HEK293 (cell line): ENCODE results near the gene COASY.

Source experiments
- FEZF1 ChIP-seq: fragments of 450-650 bp; formaldehyde crosslinking; IDR thresholded peaks from 2 replicates; pipeline ENCODE4 v1.5.1; 2016; ENCODE audit warnings: missing biosample characterization, missing genetic modification characterization
- GLI2 ChIP-seq: fragments of 450-650 bp; formaldehyde crosslinking; IDR thresholded peaks from 2 replicates; pipeline ENCODE4; 2017; ENCODE audit warnings: missing biosample characterization, missing genetic modification characterization, low read depth, borderline replicate concordance
- HOXC10 ChIP-seq: sonication (generic); formaldehyde crosslinking; IDR thresholded peaks from 2 replicates; pipeline ENCODE4 v1.8.1; 2023; ENCODE audit warnings: mild to moderate bottlenecking, missing genetic modification reagents
- KLF9 ChIP-seq: fragments of 450-650 bp; formaldehyde crosslinking; IDR thresholded peaks from 2 replicates; pipeline ENCODE4 v1.5.1; 2016; ENCODE audit warnings: missing biosample characterization, missing genetic modification characterization, low read depth
- RBAK ChIP-seq: fragments of 450-650 bp; formaldehyde crosslinking; IDR thresholded peaks from 2 replicates; pipeline ENCODE4 v1.5.1; 2016; ENCODE audit warnings: missing biosample characterization, missing genetic modification characterization
- SALL2 ChIP-seq: fragments of 450-650 bp; formaldehyde crosslinking; IDR thresholded peaks from 2 replicates; pipeline ENCODE4 v1.5.0; 2017; ENCODE audit warnings: missing biosample characterization, mild to moderate bottlenecking, missing genetic modification characterization, borderline replicate concordance
- SETDB1 ChIP-seq: IDR thresholded peaks from one replicate; pipeline ENCODE4 v1.6.1; 2017; ENCODE audit warnings: mild to moderate bottlenecking, low read length, moderate library complexity, mixed read lengths; ENCODE audit not compliant: insufficient read length
- SP7 ChIP-seq: fragments of 450-650 bp; formaldehyde crosslinking; IDR thresholded peaks from 2 replicates; pipeline ENCODE4 v1.5.1; 2016; ENCODE audit warnings: missing biosample characterization, missing genetic modification characterization
- TRIM28 ChIP-seq: IDR thresholded peaks from 2 replicates; pipeline ENCODE4 v1.6.1; 2011; ENCODE audit warnings: low read length, control low read depth, borderline replicate concordance
- YY2 ChIP-seq: fragments of 450-650 bp; formaldehyde crosslinking; IDR thresholded peaks from 2 replicates; pipeline ENCODE4 v1.5.1; 2016; ENCODE audit warnings: missing biosample characterization, missing genetic modification characterization
- ZBTB8A ChIP-seq: fragments of 450-650 bp; formaldehyde crosslinking; IDR thresholded peaks from 2 replicates; pipeline ENCODE4 v1.5.1; 2016; ENCODE audit warnings: missing biosample characterization, missing genetic modification characterization
- ZFP69B ChIP-seq: fragments of 450-650 bp; formaldehyde crosslinking; IDR thresholded peaks from 2 replicates; pipeline ENCODE4 v1.5.1; 2016; ENCODE audit warnings: missing biosample characterization, missing genetic modification characterization
- ZNF132 ChIP-seq: fragments of 450-650 bp; formaldehyde crosslinking; IDR thresholded peaks from 2 replicates; pipeline ENCODE4 v1.5.1; 2017; ENCODE audit warnings: missing biosample characterization, missing genetic modification characterization, borderline replicate concordance
- ZNF211 ChIP-seq: fragments of 450-650 bp; formaldehyde crosslinking; IDR thresholded peaks from 2 replicates; pipeline ENCODE4 v1.5.1; 2016; ENCODE audit warnings: low read depth, missing biosample characterization, missing genetic modification characterization
- ZNF37A ChIP-seq: fragments of 450-650 bp; IDR thresholded peaks from 2 replicates; pipeline ENCODE4 v1.5.1; 2018; ENCODE audit warnings: missing biosample characterization, missing genetic modification characterization
- ZNF416 ChIP-seq: fragments of 450-650 bp; formaldehyde crosslinking; IDR thresholded peaks from 2 replicates; pipeline ENCODE4 v1.5.1; 2016; ENCODE audit warnings: missing biosample characterization, missing genetic modification characterization
- ZNF423 ChIP-seq: fragments of 450-650 bp; formaldehyde crosslinking; IDR thresholded peaks from 2 replicates; pipeline ENCODE4 v1.5.1; 2016; ENCODE audit warnings: missing biosample characterization, missing genetic modification characterization
- ZNF549 ChIP-seq: fragments of 450-650 bp; IDR thresholded peaks from 2 replicates; pipeline ENCODE4 v1.5.1; 2018; ENCODE audit warnings: missing biosample characterization, missing genetic modification characterization, mild to moderate bottlenecking, inconsistent platforms, moderate library complexity
- ZNF610 ChIP-seq: fragments of 450-650 bp; formaldehyde crosslinking; IDR thresholded peaks from 2 replicates; pipeline ENCODE4 v1.5.1; 2016; ENCODE audit warnings: missing biosample characterization, missing genetic modification characterization, borderline replicate concordance
- ZNF621 ChIP-seq: fragments of 450-650 bp; formaldehyde crosslinking; IDR thresholded peaks from 2 replicates; pipeline ENCODE4 v1.5.1; 2017; ENCODE audit warnings: missing biosample characterization, missing genetic modification characterization
- ZNF626 ChIP-seq: fragments of 450-650 bp; sonication (Bioruptor Pico); formaldehyde crosslinking; IDR thresholded peaks from 2 replicates; pipeline ENCODE4 v1.5.1; 2018; ENCODE audit warnings: missing biosample characterization, missing genetic modification characterization, inconsistent platforms
- ZNF660 ChIP-seq: fragments of 450-650 bp; IDR thresholded peaks from 2 replicates; pipeline ENCODE4 v1.5.1; 2018; ENCODE audit warnings: missing biosample characterization, mild to moderate bottlenecking, missing genetic modification characterization
- ZNF664 ChIP-seq: fragments of 450-650 bp; formaldehyde crosslinking; IDR thresholded peaks from 2 replicates; pipeline ENCODE4 v1.5.1; 2016; ENCODE audit warnings: missing biosample characterization, missing genetic modification characterization
- ZNF670 ChIP-seq: fragments of 450-650 bp; formaldehyde crosslinking; IDR thresholded peaks from 2 replicates; pipeline ENCODE4 v1.5.1; 2016; ENCODE audit warnings: missing biosample characterization, missing genetic modification characterization, low read depth
- ZNF747 ChIP-seq: fragments of 450-650 bp; formaldehyde crosslinking; IDR thresholded peaks from 2 replicates; pipeline ENCODE4 v1.5.1; 2016; ENCODE audit warnings: missing biosample characterization, missing genetic modification characterization
- ZNF830 ChIP-seq: fragments of 450-650 bp; IDR thresholded peaks from 2 replicates; pipeline ENCODE4 v1.5.0; 2018; ENCODE audit warnings: missing biosample characterization, missing genetic modification characterization, low read depth, mild to moderate bottlenecking, moderate library complexity
- ZNF843 ChIP-seq: fragments of 450-650 bp; formaldehyde crosslinking; IDR thresholded peaks from 2 replicates; pipeline ENCODE4 v1.5.1; 2016; ENCODE audit warnings: missing biosample characterization, missing genetic modification characterization
- ZSCAN30 ChIP-seq: fragments of 450-650 bp; IDR thresholded peaks from 2 replicates; pipeline ENCODE4 v1.5.1; 2018; ENCODE audit warnings: missing biosample characterization, mild to moderate bottlenecking, missing genetic modification characterization, moderate library complexity
- ZXDB ChIP-seq: fragments of 450-650 bp; formaldehyde crosslinking; IDR thresholded peaks from 2 replicates; pipeline ENCODE4 v1.5.1; 2016; ENCODE audit warnings: missing biosample characterization, missing genetic modification characterization
- TF ChIP-seq, protein P1 (sequence below): fragments of 450-650 bp; formaldehyde crosslinking; IDR thresholded peaks from 2 replicates; pipeline ENCODE4 v1.5.1; 2016; ENCODE audit warnings: missing biosample characterization, missing genetic modification characterization
- TF ChIP-seq, protein P2 (sequence below): fragments of 450-650 bp; formaldehyde crosslinking; IDR thresholded peaks from 2 replicates; pipeline ENCODE4 v1.5.1; 2016; ENCODE audit warnings: missing biosample characterization, missing genetic modification characterization
- TF ChIP-seq, protein P3 (sequence below): fragments of 450-650 bp; formaldehyde crosslinking; IDR thresholded peaks from 2 replicates; pipeline ENCODE4 v1.5.1; 2017; ENCODE audit warnings: missing biosample characterization, missing genetic modification characterization
- TF ChIP-seq, protein P4 (sequence below): fragments of 450-650 bp; formaldehyde crosslinking; IDR thresholded peaks from 2 replicates; pipeline ENCODE4 v1.5.1; 2016; ENCODE audit warnings: missing biosample characterization, missing genetic modification characterization

COASY gene

DNA sequence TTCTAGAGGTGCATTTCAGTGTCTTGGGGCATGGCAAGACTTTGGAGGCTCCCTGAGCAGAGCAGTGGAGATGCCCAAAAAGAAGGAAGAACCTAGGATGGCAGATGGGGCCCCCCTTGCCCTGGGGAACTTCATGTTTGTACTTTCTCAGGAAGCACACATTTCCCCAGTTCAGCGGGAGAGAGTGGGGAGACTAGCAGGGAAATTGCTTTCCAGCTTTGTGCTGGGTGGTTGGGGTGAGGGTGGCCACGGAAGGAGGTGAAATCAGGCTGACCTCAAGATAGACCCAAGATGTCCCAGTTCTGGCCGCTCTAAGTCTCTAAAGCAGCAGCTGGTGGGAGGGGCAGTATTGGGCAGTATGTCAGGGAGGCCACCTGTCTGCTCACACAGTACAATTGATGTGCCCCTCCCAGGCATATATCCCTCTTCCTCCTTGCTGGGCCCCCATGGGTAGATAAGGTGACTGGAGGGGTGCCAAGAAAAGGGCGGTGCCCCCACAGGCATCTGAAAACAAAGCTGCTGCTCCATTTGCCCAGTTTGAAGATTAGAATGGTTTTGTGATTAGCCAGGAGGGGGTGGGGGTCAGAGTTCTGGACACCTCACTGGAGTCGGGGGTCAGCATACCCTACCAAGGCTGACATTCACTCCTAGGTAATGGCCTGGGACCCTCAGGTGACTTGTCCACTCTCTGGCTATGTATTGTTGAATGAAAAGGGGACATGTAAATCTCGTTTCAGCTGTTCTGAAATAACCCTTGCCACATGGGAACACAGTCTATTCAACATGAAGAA, 43.0 kb upstream of the COASY start (continued):
- TF ChIP-seq, protein P1, sequence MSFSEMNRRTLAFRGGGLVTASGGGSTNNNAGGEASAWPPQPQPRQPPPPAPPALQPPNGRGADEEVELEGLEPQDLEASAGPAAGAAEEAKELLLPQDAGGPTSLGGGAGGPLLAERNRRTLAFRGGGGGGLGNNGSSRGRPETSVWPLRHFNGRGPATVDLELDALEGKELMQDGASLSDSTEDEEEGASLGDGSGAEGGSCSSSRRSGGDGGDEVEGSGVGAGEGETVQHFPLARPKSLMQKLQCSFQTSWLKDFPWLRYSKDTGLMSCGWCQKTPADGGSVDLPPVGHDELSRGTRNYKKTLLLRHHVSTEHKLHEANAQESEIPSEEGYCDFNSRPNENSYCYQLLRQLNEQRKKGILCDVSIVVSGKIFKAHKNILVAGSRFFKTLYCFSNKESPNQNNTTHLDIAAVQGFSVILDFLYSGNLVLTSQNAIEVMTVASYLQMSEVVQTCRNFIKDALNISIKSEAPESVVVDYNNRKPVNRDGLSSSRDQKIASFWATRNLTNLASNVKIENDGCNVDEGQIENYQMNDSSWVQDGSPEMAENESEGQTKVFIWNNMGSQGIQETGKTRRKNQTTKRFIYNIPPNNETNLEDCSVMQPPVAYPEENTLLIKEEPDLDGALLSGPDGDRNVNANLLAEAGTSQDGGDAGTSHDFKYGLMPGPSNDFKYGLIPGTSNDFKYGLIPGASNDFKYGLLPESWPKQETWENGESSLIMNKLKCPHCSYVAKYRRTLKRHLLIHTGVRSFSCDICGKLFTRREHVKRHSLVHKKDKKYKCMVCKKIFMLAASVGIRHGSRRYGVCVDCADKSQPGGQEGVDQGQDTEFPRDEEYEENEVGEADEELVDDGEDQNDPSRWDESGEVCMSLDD (tag by site-specific recombination): no peak
- TF ChIP-seq ZNF670 (tag by site-specific recombination) (no peak), ZNF660 (tag by site-specific recombination) (no peak), ZNF132 (tag by site-specific recombination) (no peak), GLI2 (tag by site-specific recombination) (no peak), ZNF610 (tag by site-specific recombination) (no peak), ZBTB8A (tag by site-specific recombination) (0 out of 2 replicates have a peak, but pooled peaks have one; percentile 26), HOXC10 (CRISPR knock-in tag) (no peak), ZFP69B (tag by site-specific recombination) (peak; percentile 79; the same call in 1 of the 2 replicates), ZNF37A (tag by site-specific recombination) (no peak), ZSCAN30 (tag by site-specific recombination) (no peak), FEZF1 (tag by site-specific recombination) (peak; percentile 60), ZNF423 (no peak), SETDB1 (no peak), RBAK (no peak), ZNF211 (tag by site-specific recombination) (no peak), ZXDB (no peak), ZNF549 (tag by site-specific recombination) (no peak), SP7 (tag by site-specific recombination) (no peak), ZNF416 (tag by site-specific recombination) (no peak), ZNF626 (no peak), ZNF830 (tag by site-specific recombination) (no peak), ZNF621 (tag by site-specific recombination) (no peak), KLF9 (tag by site-specific recombination) (peak; percentile 33; the same call in 1 of the 2 replicates), YY2 (tag by site-specific recombination) (no peak), TRIM28 (no peak), SALL2 (tag by site-specific recombination) (no peak), ZNF747 (tag by site-specific recombination) (no peak), ZNF664 (no peak), ZNF843 (tag by site-specific recombination) (no peak)
- TF ChIP-seq, protein P2, sequence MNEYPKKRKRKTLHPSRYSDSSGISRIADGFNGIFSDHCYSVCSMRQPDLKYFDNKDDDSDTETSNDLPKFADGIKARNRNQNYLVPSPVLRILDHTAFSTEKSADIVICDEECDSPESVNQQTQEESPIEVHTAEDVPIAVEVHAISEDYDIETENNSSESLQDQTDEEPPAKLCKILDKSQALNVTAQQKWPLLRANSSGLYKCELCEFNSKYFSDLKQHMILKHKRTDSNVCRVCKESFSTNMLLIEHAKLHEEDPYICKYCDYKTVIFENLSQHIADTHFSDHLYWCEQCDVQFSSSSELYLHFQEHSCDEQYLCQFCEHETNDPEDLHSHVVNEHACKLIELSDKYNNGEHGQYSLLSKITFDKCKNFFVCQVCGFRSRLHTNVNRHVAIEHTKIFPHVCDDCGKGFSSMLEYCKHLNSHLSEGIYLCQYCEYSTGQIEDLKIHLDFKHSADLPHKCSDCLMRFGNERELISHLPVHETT: no peak
- TF ChIP-seq, protein P3, sequence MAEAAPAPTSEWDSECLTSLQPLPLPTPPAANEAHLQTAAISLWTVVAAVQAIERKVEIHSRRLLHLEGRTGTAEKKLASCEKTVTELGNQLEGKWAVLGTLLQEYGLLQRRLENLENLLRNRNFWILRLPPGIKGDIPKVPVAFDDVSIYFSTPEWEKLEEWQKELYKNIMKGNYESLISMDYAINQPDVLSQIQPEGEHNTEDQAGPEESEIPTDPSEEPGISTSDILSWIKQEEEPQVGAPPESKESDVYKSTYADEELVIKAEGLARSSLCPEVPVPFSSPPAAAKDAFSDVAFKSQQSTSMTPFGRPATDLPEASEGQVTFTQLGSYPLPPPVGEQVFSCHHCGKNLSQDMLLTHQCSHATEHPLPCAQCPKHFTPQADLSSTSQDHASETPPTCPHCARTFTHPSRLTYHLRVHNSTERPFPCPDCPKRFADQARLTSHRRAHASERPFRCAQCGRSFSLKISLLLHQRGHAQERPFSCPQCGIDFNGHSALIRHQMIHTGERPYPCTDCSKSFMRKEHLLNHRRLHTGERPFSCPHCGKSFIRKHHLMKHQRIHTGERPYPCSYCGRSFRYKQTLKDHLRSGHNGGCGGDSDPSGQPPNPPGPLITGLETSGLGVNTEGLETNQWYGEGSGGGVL (tag by site-specific recombination): peak; percentile 53
- TF ChIP-seq, protein P4, sequence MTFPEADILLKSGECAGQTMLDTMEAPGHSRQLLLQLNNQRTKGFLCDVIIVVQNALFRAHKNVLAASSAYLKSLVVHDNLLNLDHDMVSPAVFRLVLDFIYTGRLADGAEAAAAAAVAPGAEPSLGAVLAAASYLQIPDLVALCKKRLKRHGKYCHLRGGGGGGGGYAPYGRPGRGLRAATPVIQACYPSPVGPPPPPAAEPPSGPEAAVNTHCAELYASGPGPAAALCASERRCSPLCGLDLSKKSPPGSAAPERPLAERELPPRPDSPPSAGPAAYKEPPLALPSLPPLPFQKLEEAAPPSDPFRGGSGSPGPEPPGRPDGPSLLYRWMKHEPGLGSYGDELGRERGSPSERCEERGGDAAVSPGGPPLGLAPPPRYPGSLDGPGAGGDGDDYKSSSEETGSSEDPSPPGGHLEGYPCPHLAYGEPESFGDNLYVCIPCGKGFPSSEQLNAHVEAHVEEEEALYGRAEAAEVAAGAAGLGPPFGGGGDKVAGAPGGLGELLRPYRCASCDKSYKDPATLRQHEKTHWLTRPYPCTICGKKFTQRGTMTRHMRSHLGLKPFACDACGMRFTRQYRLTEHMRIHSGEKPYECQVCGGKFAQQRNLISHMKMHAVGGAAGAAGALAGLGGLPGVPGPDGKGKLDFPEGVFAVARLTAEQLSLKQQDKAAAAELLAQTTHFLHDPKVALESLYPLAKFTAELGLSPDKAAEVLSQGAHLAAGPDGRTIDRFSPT: no peak
